Measurements from ENCODE around the gene RAPGEF5. TPM values are rescaled to one million over a fixed set of nuclear protein-coding genes. Genes with fewer than 3 reads are reported as not detected.
"Not testable (repeated sequence)": the region's sequence is repeated elsewhere in the genome, so short reads cannot be mapped to it uniquely, and the experiment has no call there.

RAPGEF5 gene
- total RNA-seq, 2 experiments from 2014 or later = 0.66 to 0.99 TPM

DNA sequence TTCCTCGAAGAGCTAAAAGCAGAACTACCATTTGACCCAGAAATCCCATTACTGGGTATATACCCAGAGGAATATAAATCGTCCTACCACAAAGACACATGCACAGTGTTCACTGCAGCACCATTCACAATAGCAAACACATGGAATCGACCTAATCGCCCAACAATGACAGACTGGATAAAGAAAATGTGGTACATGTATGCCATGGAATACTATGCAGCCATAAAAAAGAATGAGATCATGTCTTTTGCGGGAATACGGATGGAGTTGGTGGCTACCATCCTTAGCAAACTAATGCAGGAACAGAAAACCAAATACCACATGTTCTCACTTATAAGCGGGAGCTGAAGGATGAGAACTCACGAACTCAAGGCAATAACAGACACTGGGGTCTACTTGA lies 276.7 kb downstream of the RAPGEF5 start:
- ATAC-seq; H3K36me3 Mint-ChIP-seq; DNase-seq; H3K9me3 Mint-ChIP-seq (ENCODE audit: low read depth); H3K27ac Mint-ChIP-seq; CTCF ChIA-PET; H3K4me3 Mint-ChIP-seq: not testable (repeated sequence)
- peaks cover 17% of the 10 kb centered on the region for H3K4me1 Mint-ChIP-seq
- peaks cover 65% of the 10 kb centered on the region for H3K27me3 Mint-ChIP-seq

DNA sequence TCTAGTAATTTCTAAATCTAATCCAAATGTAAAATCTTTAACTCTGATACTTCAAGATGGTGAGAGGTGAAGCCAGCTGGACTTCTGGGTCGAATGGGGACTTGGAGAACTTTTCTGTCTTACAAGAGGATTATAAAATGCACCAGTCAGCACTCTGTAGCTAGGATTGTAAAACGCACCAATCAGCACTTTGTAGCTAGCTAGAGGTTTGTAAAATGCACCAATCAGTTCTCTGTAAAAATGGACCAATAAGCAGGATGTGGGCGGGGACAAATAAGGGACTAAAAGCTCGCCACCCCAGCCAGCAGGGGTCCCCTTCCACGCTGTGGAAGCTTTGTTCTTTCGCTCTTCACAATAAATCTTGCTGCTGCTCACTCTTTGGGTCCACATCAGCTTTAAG lies 278.1 kb downstream of the RAPGEF5 start:
- CTCF ChIA-PET, H3K27ac Mint-ChIP-seq, DNase-seq: not testable (repeated sequence)

DNA sequence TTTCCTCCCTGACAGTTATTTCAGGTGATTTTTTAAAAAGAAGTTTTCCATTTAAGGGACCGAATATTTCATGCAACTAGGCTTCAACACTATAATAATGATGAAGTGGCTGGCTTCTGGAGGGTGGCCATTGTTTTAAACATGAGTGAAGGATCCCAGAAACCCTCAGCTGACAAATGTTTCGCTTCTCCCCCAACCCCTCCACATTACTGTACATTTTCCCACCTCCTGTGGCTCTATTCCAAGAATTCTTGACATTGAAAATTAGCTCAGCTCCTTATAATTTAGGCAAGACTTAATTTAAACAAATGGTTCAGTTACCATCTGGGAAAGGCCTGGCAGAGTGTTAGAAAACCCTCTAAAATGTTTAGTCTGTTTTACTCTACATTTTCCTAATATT lies 281.4 kb downstream of the RAPGEF5 start:
- CTCF ChIA-PET = interaction anchor here (2.1 kb wide), 1 partner anchor 7 kb away, joined by 7 read pairs; no protein-coding TSS in a partner anchor
- Mint-ChIP-seq H3K27ac (no peak overlapping the region), H3K4me1 (no peaks in the 10 kb centered on the region), H3K27me3 (peaks cover 47% of the 10 kb centered on the region), H3K4me3 (no peak overlapping the region), H3K9me3 (ENCODE audit: low read depth) (peaks cover 3% of the 10 kb centered on the region), H3K36me3 (no peaks in the 10 kb centered on the region)
- no peak for DNase-seq
- no peak for ATAC-seq

More for the DNA sequence above, 278.1 kb downstream of the RAPGEF5 start:
- not testable (repeated sequence) for ATAC-seq; H3K4me3 Mint-ChIP-seq; H3K36me3 Mint-ChIP-seq; H3K9me3 Mint-ChIP-seq (ENCODE audit: low read depth)
- Mint-ChIP-seq H3K4me1 (peaks cover 15% of the 10 kb centered on the region), H3K27me3 (peaks cover 69% of the 10 kb centered on the region)

DNA sequence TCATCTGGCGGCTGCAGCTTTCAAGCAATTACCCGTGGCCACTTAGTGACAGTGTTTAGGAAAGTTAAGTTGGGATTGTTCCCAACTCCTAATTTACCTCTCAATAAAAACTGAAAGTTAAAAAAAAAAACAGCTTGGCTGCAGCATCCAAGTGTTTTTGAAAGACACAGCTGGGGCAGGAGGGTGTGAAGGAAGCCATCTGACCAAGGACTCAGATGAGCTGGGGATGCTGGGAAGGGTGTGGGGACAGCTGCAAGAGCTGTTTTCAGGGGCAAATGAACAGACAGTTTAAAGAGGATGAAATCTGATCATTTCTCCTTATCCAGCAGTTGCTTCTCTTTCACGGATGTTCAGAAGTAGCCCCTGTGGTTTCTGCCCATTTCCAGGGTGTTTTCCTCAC lies 282.1 kb downstream of the RAPGEF5 start:
- H3K27ac Mint-ChIP-seq = no peak overlapping the region
- CTCF ChIA-PET = interaction anchor here (2.1 kb wide), 1 partner anchor 8 kb away, joined by 7 read pairs; no protein-coding TSS in a partner anchor
- H3K27me3 Mint-ChIP-seq = peaks cover 46% of the 10 kb centered on the region
- H3K9me3 Mint-ChIP-seq (ENCODE audit: low read depth) = no peaks in the 10 kb centered on the region
- no peaks in the 10 kb centered on the region for H3K4me1 Mint-ChIP-seq
- ATAC-seq (no peak), DNase-seq (no peak)
- no peak overlapping the region for H3K4me3 Mint-ChIP-seq
- no peaks in the 10 kb centered on the region for H3K36me3 Mint-ChIP-seq

Other genes with a start within 250 kb of the RAPGEF5 start
- under 1 TPM in 1 of 2 experiments, not detected in 1; 0.37 TPM for gene STEAP1B, start 143.0 kb upstream of the RAPGEF5 start, total RNA-seq

Measured in activated CD8-positive, alpha-beta memory T cell treated with anti-CD3 and anti-CD28 coated beads, Interleukin-2, amount 10 ng/mL, durations not matched to agents 7 days and 5 days (primary cell).